NCI-H2196 treated with DMSO at 0.1 percent for 48 hours (cell line): ENCODE measurements around the gene RINT1.
"Not testable (repeated sequence)": the region's sequence is repeated elsewhere in the genome, so short reads cannot be mapped to it uniquely, and the experiment has no call there.

ENCODE experiments used
- DNase-seq: peaks from one replicate; lab custom pipeline; 2025; ENCODE audit not compliant: unreplicated experiment; lab: John Stamatoyannopoulos, UW

The RINT1 gene

DNA sequence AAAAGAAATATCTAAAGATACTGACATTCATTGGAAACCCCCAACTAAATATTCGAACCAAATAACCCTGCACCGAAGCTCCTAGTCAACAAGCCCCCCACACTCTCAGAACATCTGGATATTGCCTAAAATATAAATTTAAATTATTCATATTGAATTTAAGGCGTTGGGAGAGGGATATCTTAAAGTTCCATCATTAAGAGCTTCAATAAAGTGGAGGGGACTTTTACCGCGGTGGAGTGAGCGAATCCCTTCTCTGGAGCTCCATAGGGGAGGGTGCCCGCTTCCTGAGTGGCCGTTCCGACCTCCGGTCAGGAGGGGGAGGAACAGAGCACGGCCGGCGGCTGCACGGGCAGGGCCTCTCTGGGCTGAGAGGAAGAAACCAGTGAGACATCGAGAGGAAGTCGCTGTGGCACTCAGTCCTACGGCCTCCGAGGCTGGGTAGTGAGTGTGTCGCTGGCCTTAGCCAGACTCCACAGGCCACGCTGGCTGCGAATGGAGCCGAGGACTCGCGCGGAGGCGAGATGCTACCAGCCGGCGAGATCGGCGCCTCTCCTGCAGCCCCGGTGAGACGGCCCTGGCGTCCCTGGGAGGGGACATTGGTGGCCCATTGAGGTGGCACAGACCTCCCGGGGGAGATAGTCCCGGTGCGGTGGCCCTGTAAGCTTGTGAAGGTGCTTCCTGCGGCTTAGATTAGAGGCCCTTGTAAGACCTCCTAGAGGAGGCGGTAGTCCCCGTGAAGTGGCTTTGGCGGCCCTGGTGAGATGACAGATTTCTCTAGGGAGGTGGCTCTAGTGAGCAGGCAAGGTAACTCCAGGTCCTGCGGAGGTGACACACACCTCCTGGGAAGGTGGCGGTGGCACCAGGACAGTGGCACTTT is at the start of gene RINT1:
Gene RINT1, plus strand, starts transcription at position 410 of the 880 bp plus-strand sequence. Its CDS starts 115 bp downstream, at position 525.
- DNase-seq, result peak; percentile 82

DNA sequence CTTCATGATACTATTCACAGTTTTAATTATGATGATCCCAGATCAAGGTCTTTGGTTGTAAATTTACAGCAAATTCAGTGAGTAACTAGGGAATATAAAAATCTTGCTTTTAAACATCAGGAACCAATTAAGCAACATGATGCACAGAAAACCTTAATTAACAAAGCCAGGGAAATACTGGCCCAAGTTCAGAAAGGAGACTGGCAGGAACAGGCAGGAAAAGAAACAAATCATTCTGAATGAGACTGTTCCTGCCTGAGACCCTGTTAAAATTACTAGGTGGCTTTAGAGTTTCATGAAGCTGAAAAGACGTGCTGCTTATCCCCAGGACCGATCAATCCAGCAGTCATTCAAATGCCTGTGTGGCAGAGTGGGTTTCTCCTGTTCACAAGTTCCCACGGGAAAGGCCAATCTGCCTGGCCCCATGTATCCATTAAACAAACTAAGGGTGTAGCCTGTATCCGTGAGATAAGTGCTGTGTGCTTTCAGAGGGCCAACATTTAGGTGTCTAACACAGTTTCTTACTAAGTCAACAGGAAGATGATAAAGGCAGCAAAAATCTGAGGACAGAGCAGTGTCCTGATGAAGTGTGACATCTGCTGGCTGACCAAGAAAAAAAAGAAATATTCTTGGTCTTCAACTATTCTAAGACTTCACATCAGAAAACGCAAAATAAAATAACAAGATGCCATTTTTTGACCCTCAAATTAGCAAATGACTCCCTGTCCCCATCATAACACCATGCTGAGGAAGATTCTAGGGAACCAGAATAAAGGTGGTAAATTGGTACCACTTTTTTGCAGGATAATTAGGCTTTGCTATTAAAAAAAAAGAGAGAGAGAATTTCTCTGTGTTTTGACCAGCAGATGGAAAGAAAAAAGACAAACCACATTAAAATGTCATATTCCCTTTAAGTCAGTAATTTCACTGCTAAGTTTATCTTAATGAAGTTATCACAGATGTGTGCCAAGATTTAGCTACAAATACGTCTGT is 44.1 kb upstream of the RINT1 start:
- DNase-seq, result peak; percentile 5

DNA sequence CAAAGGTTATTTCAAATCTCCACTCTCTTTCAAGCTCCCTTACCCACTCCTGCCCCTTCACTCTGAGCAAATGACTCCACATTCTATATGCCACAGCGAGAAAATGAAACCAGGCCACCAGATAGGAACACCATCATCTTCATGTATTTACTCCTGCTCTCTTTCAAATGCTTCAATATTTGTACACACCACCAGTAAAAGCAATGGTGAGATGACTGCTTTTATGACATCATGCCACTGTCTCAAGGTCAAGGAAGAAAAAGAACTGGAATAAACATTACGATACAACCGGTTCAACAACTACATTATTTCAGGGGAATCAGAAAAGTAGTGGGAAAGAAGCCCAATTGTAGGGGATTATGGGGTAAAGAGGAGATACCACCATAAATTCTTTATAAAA is 42.6 kb upstream of the RINT1 start:
- DNase-seq, result no peak

DNA sequence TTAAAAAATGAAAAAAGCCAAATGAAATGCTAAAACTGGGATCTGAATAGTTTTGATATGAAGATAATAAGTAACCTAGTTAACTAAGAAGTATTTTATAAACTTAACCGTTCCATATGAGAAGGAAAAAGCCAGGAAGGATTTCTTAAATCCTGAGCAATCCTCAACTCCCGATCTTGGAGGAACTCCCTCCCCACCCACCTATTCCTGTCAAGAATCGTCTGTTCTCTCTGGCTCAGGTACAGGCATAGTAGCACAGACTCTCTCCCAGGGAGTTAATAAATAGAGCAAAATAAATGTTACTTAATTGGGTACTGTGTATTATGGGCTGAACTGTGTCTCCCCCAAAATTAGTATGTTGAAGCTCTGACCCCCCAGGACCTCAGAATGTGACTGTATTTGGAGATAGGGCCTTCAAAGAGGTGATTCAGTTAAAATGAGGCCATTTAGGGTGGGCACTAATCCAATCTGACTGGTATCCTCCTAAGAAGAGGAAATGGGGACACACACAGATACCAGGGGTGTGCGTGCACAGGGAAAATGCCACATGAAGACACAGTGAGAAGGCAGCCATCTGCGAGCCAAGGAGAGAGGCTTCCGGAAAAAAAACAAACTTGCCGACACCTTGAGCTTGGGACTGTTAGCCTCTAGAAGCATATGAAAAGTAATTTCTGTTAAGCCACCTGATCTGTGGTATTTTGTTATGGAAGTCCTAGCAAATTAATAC is 38.6 kb upstream of the RINT1 start:
- no peak for DNase-seq

DNA sequence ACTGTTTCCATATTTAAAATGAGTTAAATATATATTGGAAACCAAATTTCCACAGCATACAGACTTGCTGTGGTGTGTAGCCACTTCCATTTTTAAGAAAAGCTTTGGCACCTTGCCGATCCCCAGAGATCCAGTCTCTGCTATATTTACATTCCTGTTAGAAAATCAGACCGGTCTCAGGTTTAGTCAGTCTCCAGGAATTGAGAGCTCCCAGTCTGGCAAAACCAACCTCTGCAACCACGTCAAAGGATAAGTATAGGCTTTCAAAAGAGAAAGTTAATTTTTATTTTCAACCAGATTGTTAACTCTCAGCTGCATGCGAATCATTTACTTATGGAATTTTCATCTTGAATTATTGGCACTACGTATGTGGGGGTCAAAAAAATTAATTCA is 38.1 kb upstream of the RINT1 start:
- no peak for DNase-seq

DNA sequence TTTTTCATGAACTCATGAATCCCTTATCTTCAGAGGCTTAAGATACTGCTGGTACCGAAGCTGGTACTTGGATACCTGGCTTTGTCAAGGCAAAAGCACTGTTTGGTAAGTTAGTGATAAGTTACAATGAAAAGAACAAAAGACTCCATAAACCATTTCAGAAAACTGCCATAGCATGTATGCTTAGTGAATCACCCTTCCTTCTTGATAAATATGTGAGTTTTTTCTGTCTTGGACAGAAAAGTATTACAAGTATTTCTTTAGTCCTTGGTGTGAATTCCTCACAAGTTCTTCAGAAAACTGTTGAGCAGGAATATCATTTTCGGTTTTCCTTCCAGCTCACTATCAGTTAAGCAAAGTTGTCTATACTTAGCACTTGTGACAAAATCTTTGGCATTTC is 35.5 kb upstream of the RINT1 start:
- no peak for DNase-seq

DNA sequence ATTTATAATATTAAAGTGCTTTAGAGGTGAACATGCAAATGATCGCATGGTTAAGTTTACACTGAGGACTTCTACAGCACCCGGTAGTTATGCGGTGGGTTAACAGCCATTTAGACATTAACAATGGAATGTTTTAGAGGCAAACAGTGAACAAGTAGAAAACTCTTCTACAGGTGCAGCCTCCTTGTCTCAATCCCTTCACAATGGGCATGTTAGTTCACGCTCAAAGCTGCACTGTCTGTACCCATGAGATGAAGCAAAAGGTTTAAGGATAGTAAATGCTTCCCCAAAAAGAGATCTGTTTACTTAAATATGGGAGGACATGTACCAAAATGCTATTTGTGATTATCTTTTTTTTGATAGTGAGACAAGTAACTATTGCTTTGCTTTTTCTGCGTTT is 35.0 kb upstream of the RINT1 start:
- no peak for DNase-seq

DNA sequence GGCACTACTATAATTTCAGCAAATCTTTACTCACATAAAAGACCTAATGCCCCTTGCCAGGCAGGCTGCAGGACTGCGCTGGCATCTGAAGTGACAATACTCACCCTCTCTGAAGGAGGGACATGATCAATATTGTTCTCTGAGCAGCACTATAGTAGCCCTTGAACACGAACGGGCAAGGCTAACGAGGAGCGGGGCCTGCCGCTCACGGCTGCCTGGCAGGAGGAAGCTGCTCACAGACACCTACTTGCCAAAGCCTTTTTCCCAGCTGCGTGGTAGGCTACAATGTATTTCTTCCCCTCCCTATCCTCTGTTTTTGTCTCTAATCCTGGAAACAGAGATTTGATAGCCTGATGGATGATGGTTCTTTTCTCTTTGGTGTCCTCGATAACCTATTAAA is 29.8 kb upstream of the RINT1 start:
- DNase-seq, result no peak

DNA sequence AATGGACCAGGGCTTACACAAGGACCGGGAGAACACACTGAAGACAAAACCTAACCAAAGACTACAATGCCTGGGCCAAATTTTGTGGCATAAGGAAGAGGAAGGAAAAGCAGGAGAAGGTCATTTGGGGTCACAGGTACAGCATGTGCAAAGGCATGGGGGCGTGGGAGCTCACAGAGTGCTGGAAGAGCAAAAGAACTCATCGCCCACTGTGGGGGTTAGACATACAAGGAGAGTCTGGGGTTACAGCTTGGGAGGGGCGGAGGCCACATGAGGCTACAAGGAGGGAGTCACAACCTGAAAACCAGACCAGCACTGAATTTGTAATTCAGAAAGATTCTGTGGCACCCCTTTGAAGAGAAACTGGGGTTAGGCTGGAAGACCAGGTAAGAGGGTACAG is 19.6 kb upstream of the RINT1 start:
- no peak for DNase-seq

DNA sequence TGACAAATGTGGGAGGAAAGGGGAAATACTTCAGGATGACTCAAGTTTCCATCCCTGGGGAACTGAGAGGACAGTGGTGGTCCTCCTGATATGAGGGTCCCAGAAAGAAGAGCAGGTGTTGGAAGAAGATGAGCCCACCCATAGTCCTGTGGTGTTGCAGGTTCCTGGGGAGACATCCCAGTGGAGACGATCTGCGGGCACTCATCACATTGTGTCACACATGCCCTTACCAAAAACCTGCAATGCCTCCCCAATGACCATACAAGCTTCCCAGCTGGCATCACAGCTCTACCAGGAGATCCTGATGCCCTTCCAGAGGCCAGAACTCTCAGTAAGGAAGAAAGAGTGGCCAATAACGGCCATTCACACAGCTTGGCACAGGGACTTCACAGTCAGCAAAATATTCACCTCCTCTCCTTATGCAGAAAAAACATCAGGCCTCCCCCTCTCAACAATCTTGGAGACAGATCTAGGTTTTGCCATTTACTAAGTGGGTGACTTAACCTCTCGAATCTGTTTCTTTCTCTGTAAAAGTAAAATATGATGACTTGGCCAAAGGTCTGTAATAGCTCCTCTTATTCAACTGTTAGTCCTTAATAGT is 19.0 kb upstream of the RINT1 start:
- no peak for DNase-seq

DNA sequence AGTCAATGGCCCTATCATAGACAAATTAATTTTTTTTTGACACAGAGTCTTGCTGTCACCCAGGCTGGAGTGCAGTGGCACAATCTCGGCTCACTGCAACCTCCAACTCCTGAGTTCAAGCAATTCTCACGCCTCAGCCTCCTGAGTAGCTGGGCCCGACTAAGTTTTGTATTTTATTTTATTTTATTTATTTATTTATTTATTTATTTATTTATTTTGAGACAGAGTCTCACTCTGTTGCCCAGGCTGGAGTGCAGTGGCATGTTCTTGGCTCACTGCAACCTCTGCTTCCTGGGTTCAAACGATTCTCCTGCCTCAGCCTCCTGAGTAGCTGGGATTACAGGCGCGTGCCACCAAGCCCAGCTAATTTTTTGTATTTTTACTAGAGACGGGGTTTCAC is 16.4 kb upstream of the RINT1 start:
- not testable (repeated sequence) for DNase-seq

DNA sequence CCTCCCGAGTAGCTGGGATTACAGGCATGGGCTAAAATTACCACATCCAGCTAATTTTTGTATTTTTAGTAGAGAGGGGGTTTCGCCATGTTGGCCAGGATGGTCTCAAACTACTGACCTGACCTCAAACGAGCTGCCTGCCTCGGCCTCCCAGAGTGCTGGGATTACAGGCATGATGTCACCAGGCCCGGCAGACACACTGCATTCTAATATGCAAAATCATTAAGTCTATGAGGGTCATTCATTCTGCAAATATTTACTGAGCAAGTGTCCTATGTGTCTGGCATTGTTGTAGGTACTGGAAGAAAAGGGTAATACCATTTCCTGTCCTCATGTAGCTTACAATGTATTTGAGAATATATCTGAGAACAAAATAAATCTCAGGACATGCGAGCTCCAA is 12.6 kb upstream of the RINT1 start:
- no peak for DNase-seq

DNA sequence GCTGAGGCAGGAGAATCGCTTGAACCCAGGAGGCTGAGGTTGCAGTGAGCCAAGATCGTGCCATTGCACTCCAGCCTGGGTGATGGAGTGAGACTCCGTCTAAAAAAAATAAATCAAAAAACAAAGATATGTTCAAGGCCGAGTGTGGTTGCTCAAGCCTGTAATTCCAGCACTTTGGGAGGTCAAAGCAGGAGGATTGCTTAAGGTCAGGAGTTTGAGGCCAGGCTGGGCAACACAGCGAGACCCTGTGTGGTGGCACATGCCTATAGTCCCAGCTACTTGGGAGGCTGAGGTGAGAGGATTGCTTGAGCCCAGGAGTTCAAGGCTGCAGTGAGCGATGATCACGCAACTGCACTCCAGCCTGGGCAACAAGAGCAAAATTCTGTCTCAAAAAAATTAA is 11.4 kb upstream of the RINT1 start:
- not testable (repeated sequence) for DNase-seq

DNA sequence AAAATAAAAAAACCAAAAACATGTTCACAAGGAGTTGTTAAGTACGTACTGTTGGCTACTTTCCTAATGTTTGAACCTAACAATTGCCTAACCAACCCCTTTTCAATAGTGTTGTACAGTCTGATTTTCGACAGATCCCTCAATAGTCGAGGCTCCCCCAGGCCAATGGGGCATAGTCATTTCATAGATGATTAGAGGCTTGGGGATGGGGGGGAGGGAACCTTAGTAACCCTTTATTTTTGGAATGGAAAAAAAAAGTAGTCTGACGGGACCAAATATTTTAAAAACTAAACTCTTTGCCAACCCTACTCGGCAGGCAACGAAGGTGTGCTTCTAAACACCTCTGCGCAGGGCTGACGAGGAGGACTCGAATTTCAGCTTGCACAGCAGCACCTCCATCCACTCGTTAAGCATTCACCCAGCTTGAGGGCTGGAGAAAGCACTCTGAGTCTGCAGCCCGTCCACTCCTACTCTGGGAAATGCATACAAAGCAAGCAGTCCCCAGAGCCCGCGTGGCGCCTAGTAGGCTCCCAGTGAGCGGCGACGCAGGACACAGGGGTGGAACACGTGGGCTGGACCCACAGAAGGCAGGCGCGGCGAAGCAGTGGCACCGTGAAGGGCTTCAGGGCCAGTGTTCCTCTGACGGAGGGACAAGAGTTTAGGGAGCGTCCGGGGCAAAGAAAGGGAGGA is 10.8 kb upstream of the RINT1 start:
- peak; percentile 35 for DNase-seq

DNA sequence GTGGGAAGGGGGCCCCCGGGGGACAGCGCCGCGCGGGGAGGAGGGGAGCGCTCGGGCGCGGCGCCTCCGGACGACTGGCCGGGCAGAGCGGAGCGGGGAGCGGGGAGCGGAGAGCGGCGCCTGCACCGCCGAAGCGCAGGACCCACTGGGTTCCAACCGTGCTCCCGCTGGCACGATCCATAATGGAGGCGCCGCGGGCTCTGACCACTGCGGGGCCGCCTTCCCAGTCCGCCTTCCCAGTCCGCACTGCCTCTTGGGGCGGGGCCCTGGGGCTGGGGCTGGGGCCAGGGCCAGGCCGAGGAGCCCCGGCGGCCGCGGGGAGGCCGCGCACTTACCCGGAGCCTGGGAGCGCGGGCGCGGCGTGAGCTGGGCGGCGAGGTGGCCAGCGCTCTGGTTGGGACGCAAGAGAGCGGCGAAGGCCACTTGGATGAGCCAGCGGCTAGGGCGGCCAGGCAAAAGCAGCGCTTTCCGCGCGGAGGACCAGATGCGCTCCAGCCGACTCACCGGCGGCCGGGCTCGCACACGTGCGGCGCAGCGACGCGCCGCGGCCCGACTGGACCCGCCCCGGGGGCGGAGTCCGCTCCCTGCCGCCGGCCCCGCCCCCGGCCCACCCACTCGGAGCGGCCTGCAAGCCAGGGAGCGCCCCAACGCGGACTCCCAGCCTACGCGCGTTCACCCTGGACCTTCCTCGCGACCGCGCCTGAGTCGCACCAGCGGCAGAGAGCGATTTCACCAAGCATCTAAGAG is 10.1 kb upstream of the RINT1 start, which contains the start of gene PUS7:
Gene PUS7, minus strand, starts transcription at position 555 of the 747 bp plus-strand sequence. CDS start 13,759 bp downstream, outside the sequence.
- peak; percentile 84 for DNase-seq

DNA sequence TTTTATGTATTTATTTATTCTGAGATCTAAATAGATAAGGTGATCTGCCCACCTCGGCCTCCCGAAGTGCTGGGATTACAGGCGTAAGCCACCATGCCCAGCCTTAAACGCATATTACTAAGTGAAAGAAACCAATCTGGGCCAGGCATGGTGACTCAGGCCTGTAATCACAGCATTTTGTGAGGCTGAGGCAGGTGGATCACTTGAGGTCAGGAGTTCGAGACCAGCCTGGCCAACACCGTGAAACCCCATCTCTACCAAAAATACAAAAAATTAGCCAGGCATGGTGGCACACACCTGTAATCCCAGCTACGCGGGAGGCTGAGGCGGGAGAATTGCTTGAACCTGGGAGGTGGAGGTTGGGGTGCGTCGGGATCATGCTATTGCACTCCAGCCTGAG is 7.6 kb upstream of the RINT1 start:
- not testable (repeated sequence) for DNase-seq

DNA sequence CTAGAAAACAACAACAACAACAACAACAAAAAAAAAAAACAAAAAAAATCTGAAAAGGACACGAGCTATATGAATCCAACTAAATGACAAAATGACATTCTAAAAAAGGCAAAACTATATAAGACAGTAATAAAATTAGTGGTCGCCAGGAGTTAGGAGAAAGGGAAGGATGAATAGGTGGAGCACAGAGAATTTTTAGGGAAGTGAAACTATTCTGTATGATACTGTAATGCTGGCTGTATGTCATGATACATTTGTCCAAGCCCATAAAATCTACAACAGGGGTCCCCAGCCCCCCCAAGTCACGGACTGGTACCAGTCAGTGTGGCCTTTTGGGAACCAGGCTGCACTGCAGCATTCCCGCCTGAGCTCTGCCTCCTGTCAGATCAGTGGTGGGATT is 7.2 kb upstream of the RINT1 start:
- DNase-seq, result no peak

DNA sequence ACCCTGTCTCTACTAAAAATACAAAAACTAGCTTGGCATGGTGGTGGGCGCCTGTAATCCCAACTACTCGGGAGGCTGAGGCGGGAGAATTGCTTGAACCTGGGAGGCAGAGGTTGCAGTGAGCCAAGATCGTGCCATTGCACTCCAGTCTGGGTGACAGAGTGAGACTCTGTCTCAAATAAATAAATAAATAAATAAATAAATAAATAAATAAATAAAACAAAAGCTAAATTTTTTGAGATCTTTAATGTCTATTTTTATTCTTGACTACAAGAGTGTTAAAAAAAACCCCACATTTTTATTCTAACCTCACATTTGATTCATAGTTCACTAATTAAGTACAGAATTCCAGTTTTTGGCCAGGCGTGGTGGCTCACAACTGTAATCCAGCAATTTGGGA is 4.3 kb upstream of the RINT1 start:
- not testable (repeated sequence) for DNase-seq

DNA sequence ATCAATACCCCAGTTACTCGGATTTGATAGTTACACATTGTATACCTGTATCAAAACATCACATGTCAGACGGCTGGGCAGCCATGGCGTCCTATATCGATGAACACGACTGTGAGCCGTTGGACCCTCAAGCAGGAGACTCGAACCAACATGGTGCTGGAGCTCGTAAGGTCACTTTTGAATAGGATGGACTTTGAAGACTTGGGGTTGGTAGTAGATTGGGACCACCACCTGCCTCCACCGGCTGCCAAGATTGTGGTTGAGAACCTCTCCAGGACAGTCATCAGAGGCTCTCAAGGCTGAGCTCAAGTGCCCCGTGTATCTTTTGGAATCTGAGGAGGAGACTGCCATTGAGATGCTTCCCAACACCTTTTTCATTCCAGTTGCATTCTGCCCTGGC is 1.9 kb upstream of the RINT1 start:
- DNase-seq, result no peak
